ENCODE data around the gene KDM3B. TPM values are rescaled to one million over a fixed set of nuclear protein-coding genes. Genes with fewer than 3 reads are reported as not detected.

The KDM3B gene
- total RNA-seq, 4 donors from 2014 or later, result 55.3 to 85.2 (median 68.1) TPM

DNA sequence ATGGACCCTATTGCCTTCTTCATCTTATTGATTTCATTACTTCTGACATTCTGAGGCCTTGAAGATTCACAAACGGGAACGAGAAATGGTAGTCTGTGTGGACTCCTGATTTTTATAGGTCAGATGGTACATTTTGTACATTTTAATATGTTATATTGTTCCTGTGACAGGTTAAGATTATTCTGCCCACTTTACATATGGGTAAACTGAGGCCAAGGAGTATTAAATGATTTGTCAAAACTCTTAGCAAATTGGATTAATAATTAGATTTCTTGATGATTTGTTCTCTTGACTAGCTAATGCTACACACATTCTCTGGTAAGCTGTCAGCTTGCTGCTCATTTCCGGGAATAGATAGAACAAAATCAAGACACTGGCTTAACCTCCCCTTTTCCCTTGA, 12.5 kb upstream of the KDM3B start:
- no peaks in the 10 kb centered on the region for H3K27me3 ChIP-seq
- peaks cover 0 to 20% (median 0%) of the 10 kb centered on the region in 4 donors for H3K4me1 ChIP-seq
- no peak for TF ChIP-seq POLR2A (IDR thresholded peaks at IDR 0.05)
- no peak for DNase-seq
- H3K9me3 ChIP-seq, result no peaks in the 10 kb centered on the region
- no peak overlapping the region for H3K27ac ChIP-seq
- no peak overlapping the region for H3K4me3 ChIP-seq
- peaks cover 0 to 35% (median 0%) of the 10 kb centered on the region in 3 donors for H3K36me3 ChIP-seq

DNA sequence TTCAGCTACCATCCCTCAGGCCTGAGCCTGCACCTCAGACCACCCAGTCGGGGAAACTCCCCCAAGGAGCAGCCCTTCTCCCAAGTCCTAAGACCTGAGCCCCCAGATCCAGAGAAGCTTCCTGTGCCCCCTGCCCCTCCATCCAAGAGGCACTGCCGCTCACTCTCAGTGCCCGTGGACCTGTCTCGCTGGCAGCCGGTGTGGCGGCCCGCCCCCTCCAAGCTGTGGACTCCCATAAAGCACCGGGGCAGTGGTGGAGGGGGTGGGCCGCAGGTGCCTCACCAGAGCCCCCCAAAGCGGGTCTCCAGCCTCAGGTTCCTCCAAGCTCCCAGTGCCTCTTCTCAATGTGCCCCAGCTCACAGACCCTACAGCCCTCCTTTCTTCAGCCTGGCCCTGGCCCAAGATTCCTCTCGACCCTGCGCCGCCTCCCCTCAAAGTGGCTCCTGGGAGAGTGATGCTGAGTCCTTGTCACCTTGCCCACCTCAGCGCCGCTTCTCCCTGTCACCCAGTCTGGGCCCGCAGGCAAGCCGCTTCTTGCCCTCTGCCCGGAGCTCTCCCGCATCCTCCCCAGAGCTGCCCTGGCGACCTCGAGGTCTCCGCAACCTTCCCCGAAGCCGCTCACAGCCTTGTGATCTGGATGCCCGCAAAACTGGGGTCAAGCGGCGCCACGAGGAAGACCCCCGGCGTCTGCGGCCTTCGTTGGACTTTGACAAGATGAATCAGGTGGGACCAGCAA, 7.4 kb upstream of the KDM3B start:
- no peak for DNase-seq

GRCh38 chr5:138346889-138347288, 5.6 kb upstream of the KDM3B start:
- Histone ChIP-seq H3K9me3 (no peaks in the 10 kb centered on the region), H3K27ac (no peak overlapping the region), H3K36me3 (peaks cover 0 to 59% (median 0%) of the 10 kb centered on the region in 3 donors), H3K4me1 (no peaks in the 10 kb centered on the region), H3K4me3 (no peak overlapping the region), H3K27me3 (no peaks in the 10 kb centered on the region)
- no peak for DNase-seq
- no peak for TF ChIP-seq POLR2A (IDR thresholded peaks at IDR 0.05)
- TF ChIP-seq, protein P1, sequence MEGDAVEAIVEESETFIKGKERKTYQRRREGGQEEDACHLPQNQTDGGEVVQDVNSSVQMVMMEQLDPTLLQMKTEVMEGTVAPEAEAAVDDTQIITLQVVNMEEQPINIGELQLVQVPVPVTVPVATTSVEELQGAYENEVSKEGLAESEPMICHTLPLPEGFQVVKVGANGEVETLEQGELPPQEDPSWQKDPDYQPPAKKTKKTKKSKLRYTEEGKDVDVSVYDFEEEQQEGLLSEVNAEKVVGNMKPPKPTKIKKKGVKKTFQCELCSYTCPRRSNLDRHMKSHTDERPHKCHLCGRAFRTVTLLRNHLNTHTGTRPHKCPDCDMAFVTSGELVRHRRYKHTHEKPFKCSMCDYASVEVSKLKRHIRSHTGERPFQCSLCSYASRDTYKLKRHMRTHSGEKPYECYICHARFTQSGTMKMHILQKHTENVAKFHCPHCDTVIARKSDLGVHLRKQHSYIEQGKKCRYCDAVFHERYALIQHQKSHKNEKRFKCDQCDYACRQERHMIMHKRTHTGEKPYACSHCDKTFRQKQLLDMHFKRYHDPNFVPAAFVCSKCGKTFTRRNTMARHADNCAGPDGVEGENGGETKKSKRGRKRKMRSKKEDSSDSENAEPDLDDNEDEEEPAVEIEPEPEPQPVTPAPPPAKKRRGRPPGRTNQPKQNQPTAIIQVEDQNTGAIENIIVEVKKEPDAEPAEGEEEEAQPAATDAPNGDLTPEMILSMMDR (IDR thresholded peaks at IDR 0.05), result no peak

More for the DNA sequence above, 7.4 kb upstream of the KDM3B start:
- Histone ChIP-seq H3K27ac (no peak overlapping the region), H3K36me3 (peaks cover 0 to 67% (median 0%) of the 10 kb centered on the region in 3 donors), H3K4me1 (peaks cover 0 to 7% (median 0%) of the 10 kb centered on the region in 4 donors), H3K9me3 (no peaks in the 10 kb centered on the region), H3K4me3 (no peak overlapping the region), H3K27me3 (no peaks in the 10 kb centered on the region)
- TF ChIP-seq POLR2A (IDR thresholded peaks at IDR 0.05), result no peak
- TF ChIP-seq, protein P1 (IDR thresholded peaks at IDR 0.05), result no peak

DNA sequence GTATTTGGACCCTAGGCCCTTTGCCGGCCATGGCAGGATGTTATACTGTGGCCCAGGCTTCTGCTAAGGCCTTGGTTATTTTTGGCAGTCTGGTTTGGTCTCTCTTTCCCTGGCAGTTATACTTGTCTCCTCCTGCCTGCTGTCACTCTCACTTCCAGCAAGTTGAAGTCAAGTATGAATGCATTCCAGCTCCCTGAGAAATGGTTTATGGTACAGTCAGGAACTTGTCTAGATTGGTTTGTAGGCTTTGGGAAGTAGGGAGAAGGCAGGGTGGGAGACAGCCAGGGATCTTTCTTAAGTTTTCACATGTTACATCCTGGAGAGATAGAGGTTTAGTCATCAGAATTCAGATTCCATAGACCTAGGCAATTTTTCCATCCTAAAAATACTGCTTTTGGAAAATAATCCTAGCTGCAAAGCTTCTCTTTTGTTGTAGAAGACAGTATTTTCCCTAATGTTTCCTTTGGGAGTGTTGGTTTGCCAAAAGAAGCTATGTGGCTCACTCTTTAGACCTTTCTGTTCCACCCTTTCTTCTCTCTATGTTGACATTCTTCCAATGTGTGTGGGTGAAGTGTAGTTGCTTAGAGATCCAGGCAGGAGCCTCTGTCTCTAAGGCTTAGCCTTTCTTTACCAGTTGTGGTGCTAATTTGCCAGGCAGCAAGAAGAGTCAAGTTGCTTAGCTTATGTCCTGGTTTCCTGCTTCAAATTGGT, 2.5 kb upstream of the KDM3B start:
- H3K36me3 ChIP-seq, result peaks cover 0 to 32% (median 0%) of the 10 kb centered on the region in 3 donors
- no peaks in the 10 kb centered on the region for H3K27me3 ChIP-seq
- H3K4me1 ChIP-seq, result peaks cover 0 to 12% (median 6%) of the 10 kb centered on the region in 4 donors
- H3K4me3 ChIP-seq, result no peak overlapping the region
- no peak overlapping the region for H3K27ac ChIP-seq
- DNase-seq, result no peak
- TF ChIP-seq, protein P1 (IDR thresholded peaks at IDR 0.05), result no peak
- TF ChIP-seq POLR2A (IDR thresholded peaks at IDR 0.05), result no peak
- H3K9me3 ChIP-seq, result peaks cover 0 to 4% (median 2%) of the 10 kb centered on the region in 4 donors

DNA sequence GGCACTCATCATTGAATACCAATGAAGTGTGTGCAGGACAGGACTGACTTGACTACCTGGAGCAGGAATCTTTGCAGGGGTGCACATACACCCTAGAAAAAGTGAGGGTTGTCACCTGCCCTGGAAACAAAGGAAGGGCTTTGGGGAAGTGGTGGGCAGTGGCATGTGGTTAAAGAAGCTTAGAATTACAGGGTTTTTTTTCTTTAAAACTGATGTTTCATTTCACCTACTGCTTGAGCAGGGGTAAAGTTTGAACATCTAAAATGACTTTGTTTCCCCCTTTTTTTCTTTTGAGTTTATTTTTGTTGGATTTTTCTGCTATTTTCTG, 2.0 kb upstream of the KDM3B start:
- Histone ChIP-seq H3K4me3 (no peak overlapping the region), H3K27me3 (no peaks in the 10 kb centered on the region), H3K36me3 (peaks cover 0 to 27% (median 0%) of the 10 kb centered on the region in 3 donors), H3K4me1 (peaks cover 0 to 17% (median 6%) of the 10 kb centered on the region in 4 donors), H3K27ac (no peak overlapping the region), H3K9me3 (peaks cover 0 to 4% (median 2%) of the 10 kb centered on the region in 4 donors)
- TF ChIP-seq, protein P1 (IDR thresholded peaks at IDR 0.05), result no peak
- TF ChIP-seq POLR2A (IDR thresholded peaks at IDR 0.05), result no peak
- no peak for DNase-seq

DNA sequence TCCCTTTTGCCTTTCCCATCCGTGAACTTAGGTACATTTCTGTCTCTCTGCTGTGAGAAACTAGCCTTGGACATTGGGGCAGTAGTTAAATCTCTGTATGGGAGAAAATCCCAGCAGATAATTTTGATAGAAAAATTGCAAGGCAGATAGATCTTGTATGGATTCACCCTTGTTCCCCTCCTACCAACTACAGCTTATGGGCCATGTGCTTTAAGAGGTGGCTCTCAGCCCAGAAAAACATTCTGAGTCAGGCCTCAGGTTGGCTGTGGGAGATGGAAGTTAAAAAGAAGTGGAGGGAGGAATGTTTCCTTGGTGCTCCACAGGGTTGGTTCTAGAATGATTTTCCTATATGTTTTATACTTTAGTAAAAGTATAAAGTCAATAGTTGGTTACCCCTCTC, 1.4 kb upstream of the KDM3B start:
- no peak overlapping the region for H3K27ac ChIP-seq
- peaks cover 0 to 21% (median 0%) of the 10 kb centered on the region in 3 donors for H3K36me3 ChIP-seq
- peaks cover 0 to 22% (median 6%) of the 10 kb centered on the region in 4 donors for H3K4me1 ChIP-seq
- TF ChIP-seq POLR2A (IDR thresholded peaks at IDR 0.05), result no peak
- TF ChIP-seq, protein P1 (IDR thresholded peaks at IDR 0.05), result no peak
- DNase-seq, result no peak
- no peaks in the 10 kb centered on the region for H3K27me3 ChIP-seq
- H3K4me3 ChIP-seq, result no peak overlapping the region
- H3K9me3 ChIP-seq, result peaks cover 0 to 4% (median 2%) of the 10 kb centered on the region in 4 donors
